Right renal cortex interstitium (tissue), 3 donors: ENCODE measurements around the gene PSME2. TPM values are rescaled to one million over a fixed set of nuclear protein-coding genes. Genes with fewer than 3 reads are reported as not detected.

Experiments used
- DNase-seq, 3 donors: peaks; one replicate each; pipeline ENCODE4 v3.0.0-alpha.2; 2013; ENCODE audit warnings: low read depth in 3 of 3, low spot score in 2 of 3
- polyA plus RNA-seq, 3 donors: library from polyadenylated mRNA; unstranded; fragments of 120-200 nt; gene quantifications; one replicate each; pipeline ENCODE4 v1.2.1, GENCODE V29; 2013; ENCODE audit not compliant: insufficient read length in 3 of 3

PSME2 gene, protein sequence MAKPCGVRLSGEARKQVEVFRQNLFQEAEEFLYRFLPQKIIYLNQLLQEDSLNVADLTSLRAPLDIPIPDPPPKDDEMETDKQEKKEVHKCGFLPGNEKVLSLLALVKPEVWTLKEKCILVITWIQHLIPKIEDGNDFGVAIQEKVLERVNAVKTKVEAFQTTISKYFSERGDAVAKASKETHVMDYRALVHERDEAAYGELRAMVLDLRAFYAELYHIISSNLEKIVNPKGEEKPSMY
- polyA plus RNA-seq: 100 to 1,000 TPM; 165 to 179 (median 171) TPM

DNA sequence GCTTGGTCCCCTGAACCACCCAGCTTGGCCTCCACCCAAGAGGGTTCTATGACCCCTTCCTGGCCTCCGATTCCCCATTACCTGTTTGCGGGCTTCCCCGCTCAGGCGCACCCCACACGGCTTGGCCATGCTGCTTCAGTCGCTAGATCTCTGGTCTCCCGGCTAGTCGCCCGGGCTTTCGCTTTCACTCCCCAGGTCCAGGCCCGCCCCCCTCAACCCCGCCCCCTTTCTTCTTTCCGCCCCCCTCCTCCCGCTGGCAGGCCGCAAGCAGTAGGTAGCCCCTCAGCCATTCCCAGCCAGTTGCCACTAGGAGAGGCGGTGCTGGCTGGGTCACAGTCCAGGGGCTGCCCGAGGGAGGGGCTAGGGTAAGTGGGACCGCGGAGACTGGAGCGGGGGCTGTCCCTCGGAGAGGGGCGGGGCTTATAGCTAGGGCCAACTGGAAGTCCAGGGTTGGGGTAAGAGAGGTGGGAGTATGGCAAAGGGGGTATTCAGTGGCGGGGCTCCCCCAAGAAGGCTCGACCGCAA is at the start of gene PSME2:
Gene PSME2, minus strand, starts transcription at position 158 of the 525 bp plus-strand sequence. Its CDS starts 29 bp downstream, at position 129.
- peak; percentile 84 to 92 (median 86) for DNase-seq

DNA sequence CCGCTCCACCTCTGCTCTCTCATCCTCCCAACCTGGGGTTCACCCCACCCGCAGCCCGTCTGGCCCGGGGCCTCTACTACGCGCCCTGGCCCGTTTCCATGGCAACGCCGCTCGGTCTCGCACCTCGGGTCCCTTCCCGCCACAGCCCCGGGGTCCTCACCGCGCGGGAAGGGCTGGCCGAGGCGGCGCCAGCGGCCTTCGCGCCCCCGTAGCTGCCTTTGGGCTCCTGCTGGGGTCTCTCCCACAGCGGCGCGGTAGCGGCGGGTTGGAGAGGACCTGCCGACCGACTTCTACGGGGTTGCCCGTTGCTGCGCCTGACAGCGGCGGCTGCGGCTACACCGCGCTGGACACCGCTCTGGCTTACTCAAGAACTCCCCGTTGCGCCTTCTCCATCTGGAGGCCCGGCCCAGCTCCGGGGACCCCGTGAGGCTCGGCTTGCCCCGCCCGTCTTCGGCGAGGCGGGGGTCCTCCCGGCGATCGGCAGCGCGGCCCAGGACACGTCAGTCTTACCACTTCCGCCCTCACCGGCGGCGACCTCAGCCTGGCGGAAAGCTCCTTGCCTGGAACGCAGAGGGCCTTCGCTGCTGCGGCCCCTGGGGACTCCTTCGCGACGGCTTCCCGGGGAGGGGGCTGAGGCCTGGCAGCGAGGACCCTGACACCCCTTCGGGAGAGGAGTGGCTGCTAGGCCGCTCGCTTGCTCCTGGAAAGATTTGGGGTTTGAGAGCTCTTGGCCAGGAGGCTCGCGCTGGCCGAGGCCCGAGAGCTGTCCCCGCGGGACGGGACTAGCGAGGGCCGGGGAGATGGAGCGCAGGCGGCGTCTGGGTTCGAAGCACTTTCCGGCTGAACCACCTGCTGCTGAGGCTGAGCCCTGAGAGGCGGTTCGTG is 49.0 kb upstream of the PSME2 start, which contains the start of gene TM9SF1:
Gene TM9SF1, minus strand, starts transcription at position 256 of the 885 bp plus-strand sequence. CDS start 422 bp downstream, outside the sequence.
- DNase-seq: peak in 1 of 3 donors; percentile 78

DNA sequence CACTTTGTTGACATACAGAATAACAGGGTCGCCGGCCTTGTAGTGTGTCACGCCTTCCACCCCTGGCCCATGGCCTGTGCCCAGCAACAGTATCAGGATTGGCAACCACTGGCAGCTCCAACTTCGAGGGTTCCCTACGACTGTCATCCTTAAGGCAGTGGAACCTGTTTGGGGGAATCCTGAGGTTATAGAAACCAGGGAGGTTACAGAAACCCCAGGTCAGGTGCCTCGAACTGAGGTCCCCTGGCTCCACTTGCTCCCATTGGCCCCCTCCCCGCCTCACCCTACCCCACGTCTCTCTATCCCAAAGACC is 48.4 kb upstream of the PSME2 start:
- DNase-seq: no peak

DNA sequence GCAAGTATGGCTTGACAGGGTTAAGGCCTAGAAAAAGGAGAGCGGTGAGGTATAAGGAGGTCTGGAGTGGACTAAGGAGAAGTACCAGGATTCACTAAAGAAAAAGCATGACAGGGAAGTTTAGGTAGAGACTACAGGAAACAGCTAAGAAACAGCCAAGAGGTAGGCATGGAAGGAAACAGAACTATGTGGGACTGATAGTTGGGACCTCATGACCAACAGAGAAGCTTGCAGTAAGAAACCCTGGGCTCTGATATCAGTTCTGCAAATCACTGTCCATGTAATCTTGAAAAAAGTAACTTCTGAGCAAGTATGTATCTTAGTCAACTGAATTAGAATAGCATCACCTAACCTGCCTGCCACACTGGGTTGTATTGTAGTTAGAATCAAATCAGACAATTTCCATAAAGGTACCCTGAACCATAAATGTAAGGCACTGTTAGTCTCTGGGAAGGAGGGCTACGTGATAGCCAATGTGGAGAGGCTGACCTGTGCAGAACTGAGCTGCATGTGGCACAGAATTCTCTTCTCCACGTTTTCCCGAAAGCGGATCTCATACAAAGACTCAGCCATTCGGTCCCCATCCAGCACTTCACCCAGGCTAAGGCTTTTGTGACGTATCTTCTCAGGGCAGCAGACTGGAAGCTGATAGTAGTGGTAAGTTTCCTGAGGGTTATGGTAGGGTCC is 47.9 kb upstream of the PSME2 start:
- no peak for DNase-seq

DNA sequence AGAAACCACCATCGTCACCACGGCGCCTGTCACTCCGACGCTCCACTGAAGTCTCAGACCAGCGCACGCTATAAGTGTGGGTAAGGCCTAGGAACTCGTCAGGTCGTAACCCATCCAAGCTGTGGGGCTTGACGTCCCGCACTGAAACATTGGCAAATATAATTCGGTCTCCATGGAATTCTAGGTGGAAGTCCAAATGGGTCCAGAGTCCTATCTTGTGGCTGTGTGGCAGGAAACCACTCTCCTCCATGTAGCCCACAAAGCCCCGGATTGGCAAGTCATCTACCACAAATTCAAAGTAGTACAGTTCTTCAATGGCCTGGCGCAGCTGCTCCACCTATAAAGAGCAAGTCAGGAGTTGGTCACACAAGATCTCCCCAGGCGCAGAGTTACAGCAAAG is 46.5 kb upstream of the PSME2 start:
- DNase-seq: no peak

DNA sequence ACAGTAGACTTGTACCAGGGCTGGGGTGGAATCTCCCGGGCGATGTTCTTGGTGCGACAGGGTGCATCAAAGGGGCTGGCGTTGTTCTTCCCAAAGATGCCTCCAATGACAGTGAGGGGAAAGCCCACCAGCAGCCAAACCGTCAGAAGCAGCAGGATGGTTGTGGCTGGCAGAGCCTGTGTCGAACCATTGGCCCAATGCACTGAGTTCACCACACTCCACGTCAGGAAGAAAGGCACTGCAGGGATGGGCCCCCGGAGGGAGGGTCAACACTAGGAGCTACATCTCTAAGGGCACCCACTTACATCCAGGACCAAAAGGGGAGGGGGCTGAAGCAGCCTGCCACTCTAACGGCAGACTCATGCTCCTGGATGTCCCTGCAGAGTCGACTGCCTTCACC is 44.0 kb upstream of the PSME2 start:
- DNase-seq: no peak

DNA sequence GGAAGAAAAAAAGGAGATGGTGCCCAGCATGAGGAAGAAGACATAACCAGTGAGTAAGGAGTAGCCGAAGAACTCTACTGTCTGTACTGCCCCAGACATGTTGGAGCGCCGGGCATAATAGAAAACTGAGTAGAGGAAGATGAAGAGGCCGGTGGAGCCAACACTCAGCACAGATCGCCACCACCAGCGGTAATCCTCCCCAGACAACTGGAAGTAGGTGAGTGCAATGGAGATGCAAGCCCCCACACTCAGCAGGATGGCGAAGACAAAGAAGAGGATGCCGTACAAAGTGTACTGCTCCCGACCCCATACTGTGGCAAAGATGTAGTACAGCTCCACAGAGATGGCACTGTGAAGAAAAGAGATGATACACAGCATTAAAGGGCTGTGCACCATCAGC is 43.0 kb upstream of the PSME2 start:
- DNase-seq: no peak

DNA sequence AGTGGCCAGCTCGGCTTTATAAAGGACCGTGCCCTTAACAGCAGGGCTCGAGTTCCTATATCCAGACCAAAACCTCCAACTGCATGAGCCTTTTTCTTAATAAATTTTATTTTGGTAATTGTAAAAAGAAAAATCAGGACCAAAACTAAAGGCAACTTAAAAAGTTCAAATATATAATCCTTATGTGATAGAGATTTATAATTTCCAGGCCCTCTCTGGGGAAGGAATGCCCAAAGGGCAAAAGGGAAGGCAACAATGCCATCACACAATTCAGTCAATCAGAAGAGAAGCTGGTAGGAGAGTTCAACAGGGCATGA is 42.6 kb upstream of the PSME2 start:
- no peak for DNase-seq

DNA sequence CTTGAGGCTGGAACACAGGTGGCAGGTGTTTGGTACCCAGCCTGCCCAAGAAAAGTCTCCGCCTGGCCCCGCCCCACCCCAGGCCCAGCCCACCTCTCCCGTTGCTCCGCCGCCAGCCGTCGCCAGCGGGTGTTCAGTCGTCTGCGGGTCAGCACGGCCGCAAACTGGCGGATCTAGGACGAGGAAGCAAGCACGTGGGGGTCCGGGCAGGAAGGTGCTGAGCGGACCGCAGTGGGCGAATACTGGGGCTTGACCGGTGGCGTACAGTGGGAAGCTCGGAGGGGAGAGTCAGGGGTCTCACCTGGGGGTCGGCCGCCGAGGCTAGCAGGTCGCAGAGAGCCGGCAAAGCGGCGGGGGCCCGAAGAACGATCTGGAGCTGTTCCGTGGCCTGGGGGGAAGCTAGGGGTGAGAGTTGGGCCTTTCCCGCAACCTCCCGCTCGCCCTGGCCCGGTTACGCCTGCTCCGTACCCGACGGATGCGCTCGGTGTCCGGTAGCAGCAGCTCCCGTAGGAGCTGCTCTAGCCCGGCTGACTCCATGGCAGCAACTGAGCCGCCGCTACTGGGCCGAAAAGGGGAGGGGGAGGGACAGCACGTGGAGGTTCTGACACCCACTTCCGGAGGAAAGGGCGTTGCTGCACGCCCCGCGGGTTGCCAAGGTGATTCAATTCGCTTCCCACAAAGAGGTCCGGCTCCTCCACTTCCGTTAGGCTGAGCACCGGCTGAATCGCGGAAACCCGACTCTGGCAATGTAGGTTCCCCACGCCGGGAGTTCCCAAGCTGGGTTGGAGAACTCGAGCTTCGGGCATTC is 42.0 kb upstream of the PSME2 start, which contains the start of gene IPO4:
Gene IPO4, minus strand, starts transcription at position 566 of the 808 bp plus-strand sequence. Its CDS starts 29 bp downstream, at position 537.
- peak; percentile 83 to 94 (median 92) for DNase-seq

DNA sequence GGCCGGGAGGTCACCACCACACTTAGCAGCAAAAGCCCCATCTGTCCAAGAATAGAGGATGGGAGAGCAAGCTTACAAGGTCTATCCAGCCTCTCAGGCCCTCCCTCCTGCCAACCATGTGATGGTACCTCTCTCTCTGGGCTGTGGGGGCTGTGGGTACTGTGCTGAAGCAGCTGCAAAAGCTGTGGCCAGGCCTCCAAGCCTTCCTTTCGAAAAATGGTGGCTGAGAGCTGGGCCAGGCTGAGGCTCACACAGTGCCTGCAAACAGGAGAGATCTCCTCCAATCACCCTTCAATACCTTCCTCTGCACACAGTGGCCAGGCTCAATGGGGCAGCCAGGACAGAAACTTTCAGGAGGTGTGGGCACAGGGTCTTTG is 41.1 kb upstream of the PSME2 start:
- DNase-seq: no peak

DNA sequence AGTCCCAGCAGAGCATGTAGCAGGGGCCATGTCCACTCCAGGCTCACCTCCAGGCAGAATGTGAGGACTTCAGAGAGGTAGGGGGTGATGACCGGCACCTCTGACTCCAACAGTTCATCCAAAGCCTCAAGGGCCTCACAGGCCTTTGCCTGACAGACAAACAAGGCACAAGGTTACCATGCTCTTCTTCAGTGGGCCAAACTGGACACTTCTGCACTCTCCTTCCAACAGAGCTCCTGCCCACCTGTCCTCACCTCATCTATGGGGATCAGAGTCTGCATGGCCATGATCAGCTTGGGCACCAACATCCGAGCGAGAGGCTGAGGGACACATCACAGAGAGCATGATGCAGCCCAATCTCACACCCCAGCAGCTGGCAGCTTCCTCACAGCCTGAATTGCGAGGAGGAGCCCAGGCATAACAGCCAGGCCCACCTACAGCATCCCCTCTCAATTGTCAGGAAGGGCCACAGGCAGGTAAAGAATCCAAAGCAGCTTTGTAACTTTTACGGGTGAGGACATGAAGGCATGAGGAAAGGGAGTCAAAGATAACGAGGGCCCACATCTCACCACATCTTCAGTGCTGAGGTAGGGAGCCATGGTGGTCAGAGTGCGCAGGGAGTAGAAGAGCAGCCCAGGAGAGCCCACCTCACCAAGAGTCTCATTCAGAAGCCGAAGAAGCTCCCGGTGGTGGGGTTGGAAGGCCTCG is 40.6 kb upstream of the PSME2 start:
- no peak for DNase-seq

DNA sequence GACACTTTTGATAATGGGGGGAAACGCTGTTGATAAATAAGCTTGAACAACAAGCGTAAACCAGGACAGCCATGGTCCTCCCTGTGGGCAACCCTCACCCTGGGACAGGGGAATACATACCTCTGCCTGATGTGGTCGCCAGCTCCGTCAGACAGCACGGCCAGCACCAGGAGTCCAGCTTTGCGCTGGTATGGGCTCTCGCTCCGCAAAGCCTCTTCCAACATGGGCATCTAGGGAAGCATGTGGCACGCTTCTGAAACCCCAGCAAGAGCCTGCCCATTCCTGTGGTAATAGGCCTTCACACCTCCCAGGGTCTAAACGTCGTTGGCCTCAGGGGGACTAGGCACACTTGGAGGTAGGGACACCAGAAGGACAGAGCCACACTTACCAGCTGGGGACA is 39.3 kb upstream of the PSME2 start:
- no peak for DNase-seq

DNA sequence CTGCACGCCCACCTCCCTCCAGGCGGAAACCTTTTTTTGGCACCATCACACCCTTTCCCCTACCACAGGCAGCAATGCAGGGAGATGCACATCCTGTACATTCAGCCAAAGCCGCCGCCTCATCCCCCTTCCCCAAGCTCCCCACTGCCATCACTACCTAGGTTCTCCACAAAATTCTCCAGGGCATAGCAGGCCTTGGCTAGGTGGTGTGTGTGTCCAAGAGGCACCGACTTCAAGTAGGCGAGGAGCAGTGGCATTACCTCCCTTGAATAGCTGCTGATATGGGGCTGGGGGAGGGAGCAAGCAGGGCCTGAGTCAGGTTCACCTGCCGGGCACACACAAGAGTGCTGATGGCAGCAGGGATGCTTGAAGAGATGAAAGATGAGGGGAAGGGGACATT is 38.6 kb upstream of the PSME2 start:
- DNase-seq: no peak

DNA sequence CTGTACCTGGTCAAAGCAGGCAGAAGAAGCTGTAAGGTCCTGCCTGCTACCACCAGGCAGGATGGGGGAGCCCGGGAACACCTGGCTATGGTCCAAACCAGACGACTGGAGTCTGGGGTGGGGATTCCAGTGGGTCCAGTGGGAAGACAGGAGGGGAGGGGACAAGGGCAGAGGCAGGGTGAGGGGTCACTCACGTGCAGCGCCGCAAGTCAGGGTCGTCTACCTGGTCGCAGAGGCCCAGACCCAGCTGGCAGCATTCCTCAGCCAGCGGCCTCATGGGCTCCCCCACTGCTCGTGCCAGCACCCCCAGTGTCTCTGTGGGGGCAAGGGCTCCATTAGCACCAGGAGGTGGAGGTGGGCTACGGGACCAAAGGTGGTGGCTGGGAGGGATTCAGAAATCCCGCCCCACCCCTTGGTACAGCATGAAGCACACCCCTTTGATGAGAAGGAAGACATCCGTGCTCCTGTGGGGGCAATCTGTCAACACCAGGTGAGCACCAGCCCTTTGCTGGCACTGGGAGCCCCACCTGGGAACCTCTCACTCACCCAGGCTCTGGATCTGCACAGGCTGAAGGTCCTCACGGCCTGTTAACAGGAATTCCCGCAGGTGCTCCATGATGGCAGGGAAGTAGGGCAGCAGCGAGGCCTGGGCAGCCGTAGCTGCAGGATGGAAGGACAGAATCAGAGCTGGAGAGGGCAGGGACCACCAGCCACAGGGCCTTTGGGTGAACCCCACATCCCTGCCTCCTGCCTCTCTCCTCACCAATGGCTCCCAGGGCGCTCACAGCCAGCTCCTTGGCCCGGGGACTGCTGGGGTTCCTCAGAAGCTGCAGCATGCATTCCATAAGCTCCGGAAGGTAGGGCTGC is 37.9 kb upstream of the PSME2 start:
- DNase-seq: no peak

DNA sequence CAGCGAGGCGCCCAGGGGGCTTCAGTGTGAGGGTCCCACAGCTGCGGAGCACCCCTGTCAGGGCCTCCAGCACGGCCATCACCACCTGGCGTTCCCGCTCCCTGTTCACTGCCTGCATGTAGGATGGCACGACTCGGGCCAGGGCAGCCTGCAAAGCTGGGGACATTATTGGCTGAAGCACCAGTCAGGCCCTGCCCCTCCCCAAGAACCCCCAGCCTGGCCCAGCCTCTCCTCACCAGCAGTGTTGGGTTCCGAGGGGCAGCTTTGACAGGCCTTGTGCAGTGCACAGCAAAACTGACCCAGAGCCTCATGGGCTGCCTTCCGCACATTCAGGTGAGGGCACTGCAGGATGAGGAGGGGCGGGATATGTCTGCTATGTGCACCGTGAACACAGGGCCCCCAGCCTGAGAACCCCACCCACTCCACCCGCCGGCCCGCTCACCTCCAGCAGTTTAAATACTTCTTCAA is 36.6 kb upstream of the PSME2 start:
- no peak for DNase-seq

DNA sequence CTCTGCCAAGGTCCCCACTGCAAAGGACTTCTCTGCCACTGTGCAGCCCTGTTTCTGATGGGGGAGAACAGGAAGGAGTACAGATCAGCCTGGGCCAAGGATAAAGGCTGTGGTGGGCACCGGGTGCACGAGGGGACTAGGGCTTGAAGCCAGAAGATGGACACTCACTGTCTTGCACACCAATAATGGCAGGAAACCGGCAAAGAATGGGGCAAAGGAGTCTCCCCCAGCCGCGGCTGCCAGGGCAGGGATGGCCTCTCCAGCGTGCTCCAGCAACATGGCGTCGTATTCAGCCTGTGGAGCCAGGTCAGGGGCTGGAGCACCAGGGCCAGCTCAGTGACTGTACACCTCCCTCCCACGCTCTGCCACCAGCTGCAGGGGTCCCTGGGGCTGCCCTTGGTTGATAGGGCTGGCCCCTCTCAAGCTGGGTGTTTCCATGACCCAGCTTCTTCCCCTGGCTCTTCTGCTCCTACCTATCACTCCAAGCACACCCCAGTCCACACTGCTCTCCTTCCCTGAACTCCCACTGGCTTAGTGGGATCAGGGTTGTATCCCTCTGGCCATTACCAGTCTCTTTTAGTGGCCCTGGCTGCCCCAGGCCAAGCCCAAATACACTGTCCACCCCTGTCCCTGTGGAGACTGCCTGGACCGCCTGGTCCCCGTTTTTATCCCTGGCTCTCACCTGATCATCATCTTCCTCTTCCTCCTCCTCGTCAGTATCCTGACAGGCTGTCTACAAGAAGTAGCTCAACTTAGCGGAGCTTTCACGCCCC is 35.9 kb upstream of the PSME2 start:
- DNase-seq: no peak

DNA sequence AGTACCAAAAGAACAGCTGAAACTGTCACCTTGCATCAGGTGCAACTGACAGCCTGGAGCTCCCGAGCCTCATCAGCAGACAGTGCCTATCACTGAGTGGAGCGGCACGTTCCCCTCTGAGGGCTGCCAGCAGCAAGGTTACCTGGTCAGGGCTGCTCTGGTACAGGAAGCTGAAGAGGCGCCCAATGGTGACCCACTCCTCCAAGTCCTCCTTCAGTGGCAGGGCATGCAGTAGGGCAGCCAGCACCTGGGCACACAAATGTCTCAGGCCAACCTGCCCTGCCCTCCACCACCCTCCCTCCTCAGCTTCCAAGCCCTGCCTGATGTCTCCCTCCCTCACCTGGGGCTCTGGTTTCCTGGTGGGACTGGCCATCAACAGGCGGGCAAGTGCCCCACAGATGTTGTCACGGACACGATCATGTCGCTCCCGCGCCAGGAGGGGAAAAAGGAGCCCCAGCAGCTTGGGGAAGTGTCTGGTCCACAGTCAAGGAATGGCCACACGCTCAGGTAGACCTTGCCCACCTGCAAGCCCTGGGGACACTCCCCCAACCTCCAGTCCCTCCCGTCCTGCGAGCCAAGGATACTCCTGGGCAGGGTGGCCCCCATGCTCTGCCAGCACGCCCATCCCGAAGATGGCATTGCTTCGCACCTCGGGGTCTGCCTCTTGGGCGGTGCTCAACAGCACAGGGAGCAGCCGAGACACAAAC is 35.1 kb upstream of the PSME2 start:
- DNase-seq: no peak
